Measurements from ENCODE around the gene PBRM1.

PBRM1 gene

DNA sequence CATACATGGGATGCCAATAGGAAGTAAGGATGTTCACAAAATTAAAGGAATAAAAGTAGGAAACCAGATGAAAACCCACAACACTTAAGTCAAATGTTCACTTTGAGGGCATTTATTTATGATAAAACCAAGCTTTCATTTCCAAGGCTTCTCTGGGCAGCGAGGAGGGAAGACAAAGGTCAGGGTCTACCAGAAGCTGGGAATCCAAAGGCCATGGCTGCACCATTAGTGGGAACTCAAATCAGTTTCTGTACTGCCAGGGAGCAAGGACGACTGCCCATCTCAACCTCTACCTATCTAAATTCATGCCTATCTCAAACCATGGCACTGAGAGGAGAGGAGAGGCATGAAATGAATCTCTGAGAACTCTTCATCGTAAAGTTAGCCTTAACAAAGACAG is 22.6 kb downstream of the PBRM1 start:
- FAIRE-seq = no peak

DNA sequence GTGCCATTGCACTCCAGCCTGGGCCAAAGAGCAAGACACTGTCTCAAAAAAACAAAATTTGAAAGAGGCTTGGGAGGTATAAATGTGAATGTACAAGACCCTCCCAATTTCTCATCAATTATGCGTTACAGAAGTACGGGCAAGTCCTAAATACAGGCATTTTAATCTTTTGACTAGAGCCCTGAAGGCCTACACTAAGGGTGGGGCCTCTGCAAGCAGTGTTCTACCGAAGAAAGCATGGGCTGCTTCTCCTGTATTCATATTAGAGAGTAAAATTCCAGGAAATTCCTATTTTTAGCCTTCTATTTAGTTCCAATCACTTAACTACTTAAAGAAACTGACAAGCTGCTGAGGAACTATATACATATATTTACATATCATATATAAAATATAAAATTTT is 25.7 kb downstream of the PBRM1 start:
- no peak for FAIRE-seq

DNA sequence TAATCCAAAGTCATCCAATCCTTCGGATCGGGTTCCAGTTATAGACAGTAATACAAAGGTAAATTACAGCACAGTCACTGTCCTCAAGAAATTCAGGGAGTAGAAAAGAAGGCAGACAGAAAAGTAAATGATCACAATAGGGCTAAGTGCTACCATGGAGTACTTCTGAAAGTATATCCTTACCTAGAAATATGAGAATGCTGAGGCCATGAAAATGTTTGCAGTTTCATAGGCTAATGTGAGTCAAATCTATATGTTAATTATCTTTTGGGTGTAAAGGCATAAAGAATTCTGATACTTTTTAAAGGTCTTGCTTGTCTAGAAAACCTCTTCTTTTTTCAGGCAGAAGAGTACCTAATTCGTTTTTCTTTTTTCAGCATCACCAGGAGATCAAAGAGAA is 29.8 kb downstream of the PBRM1 start:
- FAIRE-seq = no peak

DNA sequence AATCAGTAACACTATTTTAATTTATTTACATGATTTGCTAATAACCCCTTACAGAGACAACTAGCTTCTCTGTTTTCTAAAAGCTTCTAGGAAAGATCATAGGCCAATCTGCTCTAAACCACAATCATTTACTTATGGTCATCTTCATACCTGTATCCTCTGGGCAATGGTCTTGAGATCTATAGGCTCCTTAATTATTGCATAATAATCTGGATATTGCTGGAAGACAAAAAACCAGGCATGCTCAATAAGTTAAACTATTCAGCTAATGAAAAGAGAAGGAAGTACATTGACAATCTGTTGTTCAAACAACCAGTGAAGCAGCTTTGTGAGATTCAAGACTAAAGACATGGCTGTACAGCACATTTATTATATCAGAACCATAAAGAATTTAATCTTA is 34.1 kb downstream of the PBRM1 start:
- FAIRE-seq = no peak

DNA sequence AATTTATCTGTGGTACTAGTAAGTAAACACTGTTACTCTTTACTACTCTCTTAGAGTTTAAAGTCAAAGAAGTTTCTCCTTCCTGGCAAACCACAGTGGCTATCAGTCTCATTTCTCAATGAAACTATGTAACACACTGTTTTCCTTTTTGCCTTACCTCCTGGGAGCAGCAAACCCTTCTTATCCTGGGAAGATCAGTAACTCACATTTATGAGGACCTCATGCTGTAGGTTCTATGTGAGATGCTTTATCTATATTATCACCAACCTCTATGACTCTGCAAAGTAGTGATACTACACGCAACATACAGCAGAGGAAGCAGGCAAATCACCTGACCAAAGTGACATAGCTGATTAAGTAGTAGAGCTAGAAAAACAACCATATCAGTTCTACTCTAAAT is 35.3 kb downstream of the PBRM1 start:
- FAIRE-seq = no peak

DNA sequence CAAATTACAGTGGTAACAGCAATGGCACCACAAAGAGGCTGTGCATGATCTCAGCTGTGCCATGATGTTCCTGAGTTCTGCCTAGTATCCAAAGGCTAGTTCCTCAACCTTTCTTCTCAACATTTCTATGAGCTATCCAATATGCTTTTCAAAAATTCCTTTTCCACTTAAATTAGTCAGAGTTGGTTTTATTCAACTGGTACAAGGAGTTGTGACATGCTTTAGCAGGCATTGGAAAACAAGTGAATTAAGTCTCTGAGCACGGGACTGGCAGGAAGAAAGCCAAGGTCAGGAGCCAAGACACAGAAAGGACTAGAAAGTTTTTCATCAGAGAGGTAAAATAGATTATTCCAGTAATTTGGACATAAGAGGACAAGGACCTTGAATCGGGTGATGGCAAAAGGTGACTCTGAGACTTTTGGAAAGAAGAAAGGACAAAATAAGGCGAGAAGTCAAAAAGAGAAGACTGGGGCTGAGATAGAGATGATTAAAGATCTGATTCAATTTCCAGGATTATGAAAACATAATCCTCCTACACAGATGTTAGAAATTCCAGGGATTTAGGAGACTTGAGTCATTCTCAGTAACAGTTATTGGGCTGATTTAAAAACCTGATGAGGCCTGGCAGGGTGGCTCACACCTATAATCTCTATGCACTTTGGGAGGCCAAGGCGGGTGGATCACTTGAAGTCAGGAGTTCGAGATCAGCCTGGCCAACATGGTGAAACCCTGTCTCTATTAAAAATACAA is 36.1 kb downstream of the PBRM1 start:
- no peak for FAIRE-seq

DNA sequence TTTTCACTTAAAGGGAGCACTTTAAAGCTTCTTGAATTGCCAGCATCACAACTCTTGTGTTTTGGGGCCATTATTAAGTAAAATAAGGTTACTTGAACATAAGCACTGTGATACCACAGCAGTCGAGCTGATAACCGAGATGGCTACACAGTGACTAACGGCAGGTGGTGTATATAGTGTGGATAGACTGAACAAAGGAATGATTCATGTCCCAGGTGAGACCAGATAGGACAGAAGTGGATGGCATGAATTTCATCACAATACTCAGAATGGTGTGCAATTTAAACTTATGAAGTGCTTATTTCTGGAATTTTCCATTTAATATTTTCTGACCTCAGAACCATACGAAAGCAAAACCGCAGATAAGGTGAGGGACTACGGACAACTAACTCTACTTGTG is 40.2 kb downstream of the PBRM1 start:
- no peak for FAIRE-seq

DNA sequence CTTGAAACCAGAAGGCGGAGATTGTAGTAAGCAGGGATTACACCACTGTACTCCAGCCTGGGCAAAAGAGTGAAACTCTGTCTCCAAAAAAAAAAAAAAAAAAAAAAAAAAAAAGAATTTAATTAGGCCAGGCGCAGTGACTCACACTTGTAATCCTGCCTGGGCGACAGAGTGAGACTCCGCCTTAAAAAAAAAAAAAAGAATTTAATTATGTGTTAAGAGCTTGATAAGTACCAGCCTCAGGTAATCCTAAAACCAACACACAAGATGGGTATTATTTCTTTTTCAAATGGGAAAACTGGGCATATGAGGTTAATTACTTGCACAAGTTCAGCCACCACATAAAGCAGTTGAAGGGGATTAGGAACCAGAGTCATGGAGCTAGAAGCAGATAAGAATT is 49.0 kb downstream of the PBRM1 start:
- FAIRE-seq = peak; percentile 27

DNA sequence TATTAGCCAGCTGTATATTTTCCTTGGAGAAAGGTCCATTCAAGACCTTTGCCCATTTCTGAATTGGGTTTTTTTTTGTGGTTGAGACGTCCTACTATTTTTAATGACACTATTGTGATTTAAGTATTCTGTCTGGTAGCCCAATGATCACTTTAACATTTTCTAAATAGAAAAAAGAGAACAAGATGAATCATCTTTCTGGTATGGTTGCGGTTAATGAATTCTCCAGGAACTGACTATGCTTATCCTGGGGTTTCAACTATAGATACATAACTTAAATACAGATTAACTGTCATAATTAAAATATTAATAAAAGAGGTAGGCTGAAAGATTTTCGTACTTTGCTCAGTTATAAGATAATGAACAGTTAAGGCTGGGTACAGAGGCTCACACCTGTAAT is 51.9 kb downstream of the PBRM1 start:
- no peak for FAIRE-seq

DNA sequence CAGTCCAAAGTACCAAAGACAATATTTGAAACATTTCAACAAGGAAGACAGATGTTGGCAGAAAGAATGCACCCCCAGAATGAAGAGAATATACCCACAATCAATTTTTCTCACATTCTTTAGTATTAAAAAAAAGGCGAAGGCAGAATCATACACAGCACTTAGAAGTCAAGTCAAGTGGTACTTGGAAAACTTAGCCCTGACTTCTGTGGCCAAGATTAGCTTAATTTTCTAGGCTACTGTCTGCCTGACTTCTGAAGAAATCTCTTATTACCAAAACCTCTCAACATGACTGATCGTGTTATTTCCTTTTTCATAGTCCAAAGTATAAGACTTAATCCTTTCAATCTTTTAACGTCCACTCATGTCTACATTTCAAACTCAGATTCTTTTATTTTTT is 60.7 kb downstream of the PBRM1 start:
- no peak for FAIRE-seq

DNA sequence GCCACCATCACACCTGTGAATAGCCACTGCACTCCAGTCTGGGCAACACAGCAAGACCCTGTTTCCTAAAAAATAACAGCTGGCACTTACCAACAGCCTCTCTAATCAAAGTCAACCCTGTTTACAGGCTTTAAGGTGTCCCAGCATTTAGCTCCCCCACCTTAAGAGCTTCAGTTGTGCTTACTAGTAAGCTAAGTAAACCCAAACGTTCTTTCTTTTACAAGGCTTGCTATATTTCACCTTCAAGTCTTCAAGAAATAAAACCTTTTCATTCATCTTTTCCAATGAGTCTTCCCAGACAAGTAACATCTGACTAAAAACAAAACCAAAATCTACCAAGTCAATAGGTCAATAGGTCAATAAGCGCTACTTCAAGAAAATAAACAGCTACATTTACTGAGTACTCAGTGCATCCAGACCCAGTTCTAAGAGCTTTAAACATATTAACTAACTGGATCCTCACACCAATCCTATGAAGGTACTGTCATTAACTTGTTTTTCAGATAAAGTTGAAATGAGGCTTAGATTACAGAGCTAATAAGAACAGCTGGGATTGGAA is 62.4 kb downstream of the PBRM1 start:
- no peak for FAIRE-seq

DNA sequence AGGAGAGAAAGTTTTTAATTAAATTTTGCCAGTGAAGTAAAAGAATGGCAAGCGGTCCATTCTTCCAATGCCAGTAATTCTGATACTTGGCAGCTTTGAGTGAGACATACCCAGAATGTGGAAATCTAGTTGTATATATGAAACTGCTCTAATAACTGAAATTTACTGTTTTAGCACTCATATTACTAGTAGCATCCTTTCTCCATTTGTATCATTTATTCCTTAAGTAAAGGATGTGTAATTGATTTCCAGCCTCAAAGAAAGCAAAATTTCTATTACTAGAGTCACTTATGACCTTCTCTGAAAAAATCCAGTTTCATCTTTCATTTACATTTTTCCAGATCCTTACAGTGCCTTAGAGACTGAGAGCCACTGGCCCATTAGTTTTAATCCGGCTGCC is 65.1 kb downstream of the PBRM1 start:
- FAIRE-seq = no peak

DNA sequence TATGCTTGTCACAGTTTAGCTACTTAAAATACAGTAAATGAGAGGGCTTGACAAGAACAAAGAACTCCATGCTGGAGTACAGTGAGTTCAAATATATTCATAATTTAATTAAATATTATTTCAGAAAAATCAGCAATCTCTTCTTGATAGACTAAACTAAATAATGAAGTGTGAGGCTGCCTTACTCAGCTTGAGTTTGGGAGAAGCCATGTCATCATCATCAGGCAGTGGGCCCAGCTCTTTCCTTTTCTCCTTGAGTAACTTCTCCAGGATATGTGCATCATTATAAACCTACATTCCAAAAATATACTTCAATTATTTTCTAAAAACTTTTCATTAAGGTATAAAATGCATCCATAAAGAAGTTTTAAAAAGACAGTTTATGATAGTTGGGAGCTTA is 70.5 kb downstream of the PBRM1 start:
- FAIRE-seq = no peak

DNA sequence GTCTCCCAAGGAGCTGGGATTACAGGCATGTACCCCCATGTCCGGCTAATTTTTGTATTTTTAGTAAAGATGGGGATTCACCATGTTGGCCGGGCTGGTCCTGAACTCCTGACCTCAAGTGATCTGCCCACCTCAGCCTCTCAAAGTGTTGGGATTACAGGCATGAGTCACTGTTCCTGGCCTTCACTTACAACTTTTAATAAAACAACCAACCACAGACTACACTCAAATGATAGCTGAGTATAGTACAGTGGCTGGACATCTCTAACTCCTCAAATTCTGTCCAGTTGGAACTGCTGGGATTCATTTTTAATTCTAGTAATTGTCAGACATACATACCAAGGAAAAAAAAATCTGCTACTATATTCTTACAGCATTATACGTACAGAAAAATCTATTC is 71.0 kb downstream of the PBRM1 start:
- FAIRE-seq = no peak

DNA sequence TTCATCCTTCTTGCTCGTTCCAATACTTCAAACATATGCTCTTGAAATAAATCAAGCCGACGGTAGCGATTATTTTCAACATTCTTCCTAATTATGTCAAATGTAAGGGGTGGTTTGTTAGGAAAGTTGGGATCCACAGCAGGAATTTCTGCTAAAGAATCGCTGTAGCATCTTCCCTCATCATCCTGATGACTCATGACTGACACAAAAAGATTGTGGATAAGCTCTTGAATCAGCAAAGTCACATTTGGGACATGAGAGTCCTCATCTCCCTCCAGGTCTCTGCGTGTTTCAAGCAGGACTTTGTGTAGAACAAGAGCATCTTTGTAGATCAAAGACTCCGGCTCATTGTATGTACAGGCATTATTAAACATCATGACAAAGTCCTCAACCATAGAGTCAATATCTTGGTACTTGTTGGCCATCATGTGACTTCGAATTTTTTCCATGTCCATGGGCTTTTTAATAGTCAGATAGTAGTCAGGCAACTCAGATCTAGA is 76.3 kb downstream of the PBRM1 start:
- FAIRE-seq = peak; percentile 45

DNA sequence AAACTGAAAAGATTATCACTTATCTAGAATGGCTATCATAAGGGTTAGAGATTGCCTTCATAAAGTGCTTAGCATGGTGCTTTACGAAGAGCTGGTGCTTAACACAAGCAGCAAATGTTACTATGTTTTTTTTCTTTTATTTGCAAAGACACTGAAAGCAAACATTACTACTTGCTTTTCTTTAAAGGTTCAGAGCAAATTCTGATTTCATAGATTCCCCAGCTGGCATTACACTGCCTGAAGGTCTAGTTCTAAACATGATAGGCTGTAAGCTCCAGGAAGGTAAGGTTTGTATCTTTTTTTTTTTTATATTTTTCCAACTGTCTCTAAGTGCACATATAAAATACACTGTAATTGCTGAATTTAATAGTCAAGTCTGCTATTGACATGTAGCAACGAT is 77.4 kb downstream of the PBRM1 start:
- no peak for FAIRE-seq

DNA sequence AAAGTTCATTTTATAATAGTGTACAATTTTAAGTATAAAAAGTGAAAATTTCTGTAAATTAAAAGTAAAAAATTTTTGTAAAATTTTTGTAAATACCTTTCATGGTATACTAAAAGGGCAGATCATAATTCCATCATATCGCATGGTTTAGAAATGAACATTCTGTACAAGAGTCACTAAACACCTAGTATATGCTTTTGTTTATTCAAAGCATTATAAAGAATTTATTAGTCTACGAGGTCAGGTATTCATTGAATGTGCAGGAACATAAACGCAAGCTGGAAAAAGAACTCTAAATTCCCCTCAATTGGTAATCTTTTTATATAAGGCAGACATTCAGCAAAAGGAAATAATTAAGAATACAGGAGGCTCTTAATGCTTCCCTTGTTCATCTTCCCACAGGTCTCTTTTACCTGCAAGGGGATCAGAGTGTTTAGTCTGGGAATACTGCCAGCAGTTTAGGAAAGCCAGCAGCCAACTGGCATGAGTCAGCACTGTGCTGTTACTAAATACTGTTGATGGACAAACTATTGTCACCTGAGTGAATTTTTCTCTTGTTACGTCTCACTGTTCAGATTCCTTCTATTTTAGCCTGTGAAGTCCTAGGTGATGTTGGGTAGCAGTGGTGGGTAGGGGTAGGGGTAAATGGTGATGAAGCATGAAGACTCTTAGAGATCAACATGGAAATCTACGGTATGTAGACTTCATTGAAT is 79.2 kb downstream of the PBRM1 start:
- peak; percentile 99 for FAIRE-seq

DNA sequence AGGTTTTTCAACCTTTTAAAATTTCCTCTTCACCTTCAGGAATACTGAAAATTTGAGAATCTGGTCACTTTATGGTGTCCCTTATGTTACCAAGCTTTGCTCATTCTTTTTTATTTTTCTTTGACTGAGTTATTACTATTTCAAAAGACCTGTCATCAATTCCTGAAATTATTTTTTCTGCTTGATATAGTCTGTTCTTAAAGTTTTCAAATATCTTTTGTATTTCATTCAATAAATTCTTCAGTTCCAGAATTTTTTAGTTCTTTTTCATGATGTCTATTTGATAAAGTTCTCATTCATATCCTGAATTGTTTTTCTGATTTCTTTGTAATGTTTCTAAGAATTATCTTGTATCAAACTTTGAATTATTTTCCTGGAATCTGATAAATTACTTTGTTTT is 85.5 kb downstream of the PBRM1 start:
- FAIRE-seq = peak; percentile 27

DNA sequence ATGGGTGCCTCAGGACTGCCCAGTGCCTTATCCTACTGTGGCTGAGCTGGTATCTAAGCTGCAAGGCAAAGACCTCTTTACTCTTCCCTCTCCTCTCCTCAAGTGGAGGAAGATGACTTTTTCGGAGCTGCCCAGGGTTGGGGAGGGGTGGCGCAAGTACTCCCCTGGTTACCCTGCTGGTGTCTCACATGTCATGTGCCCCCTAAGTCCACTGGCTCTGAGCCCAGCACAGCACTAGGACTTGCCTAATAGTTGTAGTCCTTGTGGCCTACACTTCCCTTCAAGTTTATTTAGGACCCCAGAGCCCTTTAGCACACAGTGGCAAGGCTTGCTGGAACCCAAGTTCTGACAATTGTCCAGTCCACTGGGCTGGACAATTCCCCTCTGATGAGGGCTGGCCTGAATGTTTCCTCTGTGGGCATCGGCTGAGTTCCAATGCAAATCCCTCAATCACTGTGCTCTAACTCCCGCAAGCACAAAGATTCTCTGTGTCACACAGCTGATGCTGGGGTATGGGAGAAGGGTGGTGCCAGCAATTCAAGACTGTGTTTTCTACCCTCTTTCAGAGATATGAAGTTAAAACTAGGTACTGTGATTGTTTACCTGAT is 89.0 kb downstream of the PBRM1 start:
- FAIRE-seq = no peak

DNA sequence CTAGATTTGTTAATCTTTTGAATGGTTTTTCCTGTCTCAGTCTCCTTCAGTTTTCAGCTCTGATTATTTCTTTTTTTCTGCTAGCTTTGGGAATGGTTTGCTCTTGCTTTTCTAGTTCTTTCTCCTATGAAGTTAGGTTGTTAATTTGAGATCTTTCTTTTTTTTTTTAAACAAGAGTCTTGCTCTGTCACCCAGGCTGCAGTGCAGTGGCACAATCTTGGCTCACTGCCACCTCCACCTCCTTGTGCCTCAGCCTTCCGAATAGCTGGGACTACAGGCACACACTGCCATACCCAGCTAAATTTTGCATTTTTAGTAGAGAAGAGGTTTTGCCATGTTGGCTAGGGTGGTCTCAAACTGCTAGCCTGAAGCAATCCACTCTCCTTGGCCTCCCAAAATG is 92.6 kb downstream of the PBRM1 start:
- FAIRE-seq = no peak

DNA sequence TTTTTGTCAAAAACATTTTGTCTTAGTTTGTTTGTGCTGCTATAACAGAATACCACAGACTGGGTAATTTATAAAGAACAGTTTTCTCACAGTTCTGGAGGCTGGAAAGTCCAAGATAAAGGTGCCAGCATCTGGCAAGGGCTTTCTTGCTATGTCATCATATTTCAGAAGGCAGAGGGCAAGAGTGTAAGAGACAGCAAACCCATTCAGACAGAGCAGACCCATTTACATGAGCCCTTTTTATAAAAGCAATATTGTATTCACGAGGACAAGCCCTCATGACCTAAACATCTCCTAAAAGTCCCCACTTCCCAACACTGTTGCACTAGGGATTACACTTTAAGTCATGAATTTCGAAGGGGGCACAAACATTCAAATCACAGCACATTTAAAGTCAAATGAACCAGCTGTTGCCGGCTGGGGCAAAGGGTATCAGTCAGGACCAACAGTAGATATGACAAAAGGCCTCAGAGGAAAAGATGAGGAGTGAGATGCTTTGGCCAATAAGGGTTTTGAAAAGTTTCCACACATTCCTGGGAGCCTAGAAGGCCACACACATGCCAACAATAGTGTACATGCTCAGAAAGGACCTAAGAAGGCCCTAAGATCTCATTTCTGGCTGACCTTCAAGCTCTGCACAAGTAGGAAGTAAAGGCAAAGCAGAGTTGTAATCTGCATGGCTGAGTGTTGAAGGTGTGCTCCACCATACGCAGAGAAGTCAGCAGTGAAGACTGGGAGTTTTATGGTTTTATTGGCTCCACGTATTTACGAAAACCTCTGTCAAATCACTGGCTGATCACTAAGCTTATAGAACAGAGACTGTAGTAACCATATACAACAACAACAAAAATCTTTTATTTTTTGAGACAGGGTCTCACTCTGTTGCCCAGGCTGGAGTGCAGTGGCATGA is 111.4 kb downstream of the PBRM1 start:
- no peak for FAIRE-seq

DNA sequence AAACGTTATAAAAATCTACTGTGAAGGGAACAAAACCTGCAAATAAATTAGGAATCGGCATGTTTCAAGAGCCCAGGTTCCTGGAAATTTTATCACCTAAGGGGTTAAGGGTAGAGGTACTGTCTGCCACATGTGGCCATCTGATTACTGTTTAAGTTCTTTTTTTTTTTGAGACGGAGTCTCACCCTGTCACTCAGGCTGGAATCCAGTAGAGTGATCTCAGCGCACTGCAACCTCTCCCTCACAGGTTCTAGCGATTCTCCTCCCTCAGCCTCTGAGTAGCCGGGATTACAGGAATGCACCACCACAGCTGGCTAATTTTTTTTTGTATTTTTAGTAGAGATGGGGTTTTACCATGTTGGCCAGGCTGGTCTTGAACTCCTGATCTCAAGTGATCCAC is 113.5 kb downstream of the PBRM1 start:
- FAIRE-seq = no peak

DNA sequence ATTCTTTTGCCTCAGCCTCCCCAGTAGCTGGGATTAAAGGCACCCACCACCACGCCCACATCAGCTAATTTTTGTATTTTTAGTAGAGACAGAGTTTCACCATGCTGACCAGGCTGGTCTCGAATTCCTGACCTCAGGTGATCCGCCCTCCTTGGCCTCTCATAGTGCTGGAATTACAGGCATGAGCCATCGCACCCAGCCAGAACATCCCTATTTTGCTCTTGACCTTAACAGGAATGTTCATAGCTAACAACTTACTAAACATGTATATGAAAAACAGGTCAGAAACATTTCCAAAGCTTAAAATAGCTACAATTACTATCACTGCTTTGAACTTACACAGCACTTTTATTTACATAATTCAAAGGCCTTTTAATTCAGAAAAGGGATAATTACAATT is 115.6 kb downstream of the PBRM1 start:
- FAIRE-seq = no peak
